Measurements from ENCODE around the gene ZNF385B.

- TF ChIP-seq ATF3 (IDR thresholded peaks at IDR 0.05) = no peak
- no peak for TF ChIP-seq CTCF (IDR thresholded peaks at IDR 0.05; ENCODE audit: low read depth, low read length, missing input control)
Measured at GRCh38 chr2:179541586-179541985, 319.8 kb downstream of the ZNF385B start.
